OCI-LY7 (cell line): ENCODE data around the gene NDUFV1. TPM values are rescaled to one million over a fixed set of nuclear protein-coding genes. Genes with fewer than 3 reads are reported as not detected.

Experiments
- BruUV-seq: library from RNA; stranded (reverse); fragments of 400-500 nt; replicated peaks from 2 replicates; lab custom pipeline; 2021; lab: Mats Ljungman, UMichigan
- CTCF ChIA-PET: fragments of 300-600 bp; sonication (Branson Sonifier 250); formaldehyde crosslinking; loops from one replicate; lab custom pipeline; 2022; ENCODE audit warnings: antibody characterized with exemption; ENCODE audit not compliant: unreplicated experiment; lab: Charles Lee
- POLR2A ChIA-PET: fragments of 300-600 bp; sonication (Branson Sonifier 250); formaldehyde crosslinking; loops from one replicate; lab custom pipeline; 2022; ENCODE audit warnings: antibody characterized with exemption; lab: Charles Lee
- DNase-seq: peaks from one replicate; pipeline ENCODE4 v3.0.0-alpha.2; 2015; ENCODE audit warnings: low spot score
- H2AFZ ChIP-seq: fragments of 200-600 bp; sonication (generic), shearing (Covaris generic); 2 replicates; pipeline ENCODE4 v1.6.1; 2014; ENCODE audit warnings: mild to moderate bottlenecking, antibody characterized with exemption, low read length, moderate library complexity
- H3K27ac ChIP-seq: fragments of 200-600 bp; sonication (generic); 2 replicates; pipeline ENCODE4 v1.5.1; 2014; ENCODE audit warnings: mixed run types, low read depth, mild to moderate bottlenecking, moderate library complexity, low read length, inconsistent platforms; ENCODE audit not compliant: poor library complexity, severe bottlenecking
- H3K36me3 ChIP-seq: fragments of 200-600 bp; sonication (generic); 2 replicates; pipeline ENCODE4 v1.6.1; 2014; ENCODE audit warnings: mild to moderate bottlenecking, antibody characterized with exemption, low read length, moderate library complexity, mixed read lengths; ENCODE audit not compliant: insufficient read depth
- H3K4me1 ChIP-seq: fragments of 200-600 bp; sonication (generic); 2 replicates; pipeline ENCODE4 v1.5.1; 2014; ENCODE audit warnings: mild to moderate bottlenecking, low read length; ENCODE audit not compliant: insufficient read depth, poor library complexity, severe bottlenecking
- H3K4me2 ChIP-seq: fragments of 200-600 bp; sonication (generic); 2 replicates; pipeline ENCODE4 v1.6.1; 2014; ENCODE audit warnings: mild to moderate bottlenecking, low read length
- H3K4me3 ChIP-seq: fragments of 200-600 bp; sonication (generic); 2 replicates; pipeline ENCODE4 v1.5.1; 2014; ENCODE audit warnings: mild to moderate bottlenecking, low read depth, low read length; ENCODE audit not compliant: poor library complexity, severe bottlenecking
- H3K79me2 ChIP-seq: fragments of 200-600 bp; sonication (generic); 2 replicates; pipeline ENCODE4 v1.6.1; 2016; ENCODE audit warnings: low read depth, mild to moderate bottlenecking, low read length, moderate library complexity, mixed read lengths; ENCODE audit not compliant: insufficient read depth
- H3K9me2 ChIP-seq: fragments of 200-600 bp; sonication (generic); 2 replicates; pipeline ENCODE4 v1.6.1; 2016; ENCODE audit warnings: mild to moderate bottlenecking, low read length, mixed read lengths; ENCODE audit not compliant: insufficient read depth
- H3K9me3 ChIP-seq: fragments of 200-600 bp; sonication (generic); 2 replicates; pipeline ENCODE4 v1.6.1; 2014; ENCODE audit warnings: mild to moderate bottlenecking, mixed run types, low read length, mixed read lengths
- H4K20me1 ChIP-seq: fragments of 200-600 bp; sonication (generic); 2 replicates; pipeline ENCODE4 v1.6.1; 2014; ENCODE audit warnings: mild to moderate bottlenecking, antibody characterized with exemption, low read length, moderate library complexity, mixed read lengths; ENCODE audit not compliant: insufficient read depth
- EZH2phosphoT487 ChIP-seq: fragments of 200-600 bp; sonication (generic); IDR thresholded peaks from 2 replicates; pipeline ENCODE4 v1.6.1; 2018; ENCODE audit warnings: low read depth, borderline replicate concordance, mild to moderate bottlenecking, mixed run types, antibody characterized with exemption, low read length, moderate library complexity, mixed read lengths
- intact Hi-C: fragments of 100-400 bp; cut with micrococcal nuclease; formaldehyde crosslinking; loops from one replicate; pipeline ENCODE4 v1.10.0; 2022; ENCODE audit not compliant: unreplicated experiment
- total RNA-seq, 2 experiments: library from RNA; depleted of rRNA in 1 of 2; stranded (reverse); fragments of >200 nt in 1 of 2; shearing (Covaris generic) in 1 of 2; gene quantifications; 2 replicates each; pipeline ENCODE4 v1.2.3, GENCODE V29; 2014 to 2022
- TF ChIP-seq, protein P1 (sequence below): fragments of 200-600 bp; sonication (generic); conservative IDR thresholded peaks from 2 replicates; pipeline ENCODE4 v1.5.1; 2014; ENCODE audit warnings: mild to moderate bottlenecking, antibody characterized with exemption, low read length, moderate library complexity, mixed read lengths

NDUFV1 gene
- total RNA-seq, 2 experiments from 2014 or later: 283 to 335 TPM

DNA sequence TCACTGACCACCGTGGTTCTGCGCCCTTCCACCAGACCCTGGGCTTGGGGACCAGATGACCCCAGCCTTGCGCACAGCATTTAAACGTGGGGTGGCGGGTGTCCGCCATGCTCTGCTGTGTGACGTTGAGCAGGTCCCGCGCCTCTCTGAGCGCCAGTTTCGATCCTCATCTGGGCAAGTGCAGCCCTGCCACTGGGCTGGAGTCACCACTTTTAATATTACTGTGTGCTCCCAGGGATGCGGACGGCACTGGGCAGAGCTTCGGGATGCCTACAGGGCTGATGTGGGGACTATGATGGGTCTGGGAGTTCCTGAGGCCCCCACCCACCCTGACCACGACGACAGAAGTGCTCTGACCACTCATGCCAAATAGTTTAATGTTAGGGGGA is 24.2 kb downstream of the NDUFV1 start:
- H3K4me2 ChIP-seq: peak overlapping the region; percentile 97

DNA sequence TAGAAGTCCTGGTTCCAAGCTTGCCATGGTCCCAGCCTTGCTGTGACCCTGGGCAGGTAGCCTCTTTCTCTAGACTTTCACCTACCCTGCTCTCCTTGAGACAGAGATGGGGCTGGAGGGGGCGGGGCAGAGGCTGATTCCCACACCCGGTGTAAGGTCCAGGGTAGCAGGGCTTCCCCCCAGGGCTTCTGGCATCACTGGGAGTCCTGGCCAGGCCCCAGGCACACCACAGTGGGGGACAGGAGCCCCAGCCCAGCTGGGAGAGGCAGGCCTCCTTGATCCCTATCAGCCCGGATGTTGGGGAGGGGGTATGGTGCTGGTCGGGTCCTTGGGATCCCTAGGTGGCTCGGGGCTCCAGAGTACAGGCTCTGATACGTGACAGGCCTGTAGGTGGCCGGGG is 24.7 kb downstream of the NDUFV1 start:
- DNase-seq: no peak
- intact Hi-C loops: no loop called here
- H3K4me2 ChIP-seq: peak overlapping the region; percentile 97; the same call in 1 of the 2 replicates
- H3K27ac ChIP-seq: no peak overlapping the region
- H3K36me3 ChIP-seq: no peaks in the 10 kb centered on the region
- no peak overlapping the region for H2AFZ ChIP-seq
- H3K4me3 ChIP-seq: no peak overlapping the region
- ChIA-PET POLR2A (no interaction called here), CTCF (interaction anchor here (1.5 kb wide), 1 partner anchor 13 kb away, joined by 3 read pairs; no protein-coding TSS in a partner anchor)
- peaks cover 23% of the 10 kb centered on the region for H3K4me1 ChIP-seq
- no peaks in the 10 kb centered on the region for H3K9me2 ChIP-seq
- TF ChIP-seq EZH2phosphoT487: no peak
- TF ChIP-seq, protein P1, sequence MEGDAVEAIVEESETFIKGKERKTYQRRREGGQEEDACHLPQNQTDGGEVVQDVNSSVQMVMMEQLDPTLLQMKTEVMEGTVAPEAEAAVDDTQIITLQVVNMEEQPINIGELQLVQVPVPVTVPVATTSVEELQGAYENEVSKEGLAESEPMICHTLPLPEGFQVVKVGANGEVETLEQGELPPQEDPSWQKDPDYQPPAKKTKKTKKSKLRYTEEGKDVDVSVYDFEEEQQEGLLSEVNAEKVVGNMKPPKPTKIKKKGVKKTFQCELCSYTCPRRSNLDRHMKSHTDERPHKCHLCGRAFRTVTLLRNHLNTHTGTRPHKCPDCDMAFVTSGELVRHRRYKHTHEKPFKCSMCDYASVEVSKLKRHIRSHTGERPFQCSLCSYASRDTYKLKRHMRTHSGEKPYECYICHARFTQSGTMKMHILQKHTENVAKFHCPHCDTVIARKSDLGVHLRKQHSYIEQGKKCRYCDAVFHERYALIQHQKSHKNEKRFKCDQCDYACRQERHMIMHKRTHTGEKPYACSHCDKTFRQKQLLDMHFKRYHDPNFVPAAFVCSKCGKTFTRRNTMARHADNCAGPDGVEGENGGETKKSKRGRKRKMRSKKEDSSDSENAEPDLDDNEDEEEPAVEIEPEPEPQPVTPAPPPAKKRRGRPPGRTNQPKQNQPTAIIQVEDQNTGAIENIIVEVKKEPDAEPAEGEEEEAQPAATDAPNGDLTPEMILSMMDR: no peak
- no peaks in the 10 kb centered on the region for H3K79me2 ChIP-seq
- BruUV-seq: no TSS peak
- no peaks in the 10 kb centered on the region for H4K20me1 ChIP-seq
- no peaks in the 10 kb centered on the region for H3K9me3 ChIP-seq

More for the DNA sequence above, 24.2 kb downstream of the NDUFV1 start:
- H3K9me2 ChIP-seq: no peaks in the 10 kb centered on the region
- CTCF ChIA-PET: interaction anchor here (0.6 to 1.6 kb wide), 4 partner anchors 9 to 211 kb away, joined by 3 to 6 read pairs (median 4); partner anchors contain the start of gene TBX10
- intact Hi-C loops: loop anchor here (1.0 kb wide), 2 partner anchors 14 to 48 kb away; partner anchors contain the start of gene GSTP1
- peak overlapping the region; percentile 72 for H3K4me3 ChIP-seq
- TF ChIP-seq EZH2phosphoT487: no peak
- TF ChIP-seq, protein P1: peak; percentile 51; the same call in 1 of the 2 replicates
- no peak overlapping the region for H2AFZ ChIP-seq
- no peaks in the 10 kb centered on the region for H3K79me2 ChIP-seq
- peak overlapping the region; percentile 52 for H3K27ac ChIP-seq
- POLR2A ChIA-PET: interaction anchor here (2.1 kb wide), 1 partner anchor 14 kb away, joined by 10 read pairs; no protein-coding TSS in a partner anchor
- peaks cover 23% of the 10 kb centered on the region for H3K4me1 ChIP-seq
- no peak for DNase-seq
- H3K9me3 ChIP-seq: no peaks in the 10 kb centered on the region
- H4K20me1 ChIP-seq: no peaks in the 10 kb centered on the region
- H3K36me3 ChIP-seq: no peaks in the 10 kb centered on the region
- no TSS peak for BruUV-seq

DNA sequence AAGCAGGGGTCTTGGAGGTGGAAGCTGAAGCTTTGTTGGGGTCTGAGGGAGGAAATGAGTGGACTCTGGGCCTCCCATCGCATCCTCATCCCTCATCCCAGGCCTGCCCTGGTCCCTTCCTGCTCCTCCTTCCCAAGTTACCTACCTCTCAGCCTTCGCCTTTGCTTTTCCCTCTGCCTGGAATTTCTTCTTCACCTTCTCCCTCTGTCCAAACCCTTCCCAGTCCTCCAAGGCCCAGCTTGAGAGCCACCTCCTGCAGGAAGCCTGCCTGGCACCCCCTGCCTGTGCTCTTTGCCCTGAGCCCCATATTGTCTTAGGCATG is 25.1 kb downstream of the NDUFV1 start:
- TF ChIP-seq, protein P1: no peak
- no peak for TF ChIP-seq EZH2phosphoT487
- Histone ChIP-seq H3K27ac (no peak overlapping the region), H2AFZ (no peak overlapping the region), H3K4me2 (no peak overlapping the region), H3K9me3 (no peaks in the 10 kb centered on the region), H3K4me3 (no peak overlapping the region), H3K36me3 (no peaks in the 10 kb centered on the region), H4K20me1 (no peaks in the 10 kb centered on the region), H3K4me1 (peaks cover 23% of the 10 kb centered on the region), H3K9me2 (no peaks in the 10 kb centered on the region), H3K79me2 (no peaks in the 10 kb centered on the region)
- no peak for DNase-seq
- intact Hi-C loops: no loop called here
- CTCF ChIA-PET: no interaction called here
- no TSS peak for BruUV-seq
- POLR2A ChIA-PET: no interaction called here
